Esophagus squamous epithelium (tissue), 5 donors: Measurements from ENCODE around the gene TMEM178B. TPM values are rescaled to one million over a fixed set of nuclear protein-coding genes. Genes with fewer than 3 reads are reported as not detected.

ENCODE experiments used
- DNase-seq: peaks from one replicate; lab custom pipeline; 2025; lab: John Stamatoyannopoulos, UW
- H3K27ac ChIP-seq, 4 donors: fragments of 200-600 bp; sonication (generic); one replicate each; pipeline ENCODE4 v1.5.1; 2016 to 2019; ENCODE audit warnings: mild to moderate bottlenecking in 1 of 4
- H3K27me3 ChIP-seq, 4 donors: fragments of 200-600 bp; sonication (generic); 1 replicate in 3 of 4; 2 replicates in 1 of 4; pipeline versions ENCODE4 v1.5.1 to v1.6.0; 2017 to 2021; ENCODE audit warnings: antibody characterized with exemption in 1 of 4
- H3K36me3 ChIP-seq, 3 donors: fragments of 200-600 bp; sonication (generic); one replicate each; pipeline ENCODE4 v1.5.1; 2016 to 2019
- H3K4me1 ChIP-seq, 3 donors: fragments of 200-600 bp; sonication (generic); one replicate each; pipeline ENCODE4 v1.5.1; 2017 to 2019
- H3K4me3 ChIP-seq, 4 donors: fragments of 200-600 bp; sonication (generic); 1 replicate in 3 of 4; 2 replicates in 1 of 4; pipeline ENCODE4 v1.5.1; 2016 to 2019; ENCODE audit warnings: mild to moderate bottlenecking in 2 of 4, moderate library complexity in 1 of 4
- H3K9me3 ChIP-seq, 3 donors: fragments of 200-600 bp; sonication (generic); one replicate each; pipeline ENCODE4 v1.5.1; 2016 to 2019
- CTCF ChIP-seq, 6 experiments: fragments of 450-650 bp in 4 of 6; fragments of 200-600 bp in 2 of 6; sonication (generic) in 2 of 6; IDR thresholded peaks; one replicate each; pipeline ENCODE4 v1.5.1; 2016 to 2019; ENCODE audit warnings: antibody characterized with exemption in 6 of 6, mild to moderate bottlenecking in 4 of 6, moderate library complexity in 4 of 6
- POLR2A ChIP-seq, 4 donors: fragments of 450-650 bp; IDR thresholded peaks; one replicate each; pipeline ENCODE4 v1.6.1; 2017; ENCODE audit warnings: antibody characterized with exemption in 4 of 4, mild to moderate bottlenecking in 4 of 4, moderate library complexity in 3 of 4
- WGBS, 2 donors: methylation state at CpG; one replicate each; pipeline ENCODE4 v1.1.5; 2018; 5-methylcytosine and 5-hydroxymethylcytosine counted together
- intact Hi-C: fragments of 100-400 bp; cut with DNase I; formaldehyde crosslinking; loops from one replicate; pipeline ENCODE4 v1.15.0; 2022
- total RNA-seq, 4 donors: library from RNA; depleted of rRNA; stranded (reverse); fragments of >200 nt; gene quantifications; one replicate each; pipeline ENCODE4 v1.1.0, GENCODE V29; 2016
- donor health status: DM: yes; HTN: yes; CAD: no.

The TMEM178B gene
- total RNA-seq, 4 donors from 2014 or later, result 0.95 to 1.7 (median 1.2) TPM

DNA sequence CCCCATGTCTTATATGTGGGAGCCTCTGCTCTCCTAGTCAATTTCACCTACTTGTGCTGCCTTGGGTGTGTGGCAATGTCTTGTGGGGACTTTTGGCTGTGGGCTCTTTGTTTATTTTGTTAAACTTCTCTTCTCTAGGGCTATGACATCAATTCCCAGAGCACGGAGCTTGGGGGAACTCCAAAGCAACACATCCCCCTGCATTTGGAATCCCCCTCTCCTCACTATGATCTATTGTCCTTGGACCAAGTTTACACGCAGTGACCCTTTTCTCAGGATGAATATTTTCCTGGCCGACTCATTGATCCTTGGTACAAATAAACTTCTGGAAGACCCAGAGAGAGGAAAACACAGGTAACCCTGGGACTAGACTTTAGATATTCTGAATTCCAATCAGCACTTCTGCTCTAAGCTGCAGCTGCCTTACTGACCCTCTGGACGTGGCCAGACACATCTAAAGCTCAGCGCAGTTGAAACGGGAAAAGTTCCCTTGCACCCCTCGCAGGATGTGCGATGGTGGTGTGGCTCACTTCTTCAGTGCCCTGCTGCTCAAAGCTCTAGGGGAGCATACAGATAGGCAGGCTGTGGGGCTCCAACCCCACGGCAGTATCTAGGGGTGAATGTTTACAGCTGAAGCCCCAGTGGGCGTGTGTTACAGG is 110.8 kb downstream of the TMEM178B start:
- Histone ChIP-seq H3K27me3 (no peaks in the 10 kb centered on the region), H3K4me3 (no peak overlapping the region), H3K27ac (no peak overlapping the region), H3K9me3 (no peaks in the 10 kb centered on the region), H3K36me3 (no peaks in the 10 kb centered on the region), H3K4me1 (no peaks in the 10 kb centered on the region)
- TF ChIP-seq CTCF (IDR thresholded peaks at IDR 0.05) (no peak), POLR2A (IDR thresholded peaks at IDR 0.05) (no peak)
- no peak for DNase-seq
- WGBS, 2 donors, result 57 to 64% methylated on average over 8 of the region's 10 CpGs
- intact Hi-C loops, result no loop called here

DNA sequence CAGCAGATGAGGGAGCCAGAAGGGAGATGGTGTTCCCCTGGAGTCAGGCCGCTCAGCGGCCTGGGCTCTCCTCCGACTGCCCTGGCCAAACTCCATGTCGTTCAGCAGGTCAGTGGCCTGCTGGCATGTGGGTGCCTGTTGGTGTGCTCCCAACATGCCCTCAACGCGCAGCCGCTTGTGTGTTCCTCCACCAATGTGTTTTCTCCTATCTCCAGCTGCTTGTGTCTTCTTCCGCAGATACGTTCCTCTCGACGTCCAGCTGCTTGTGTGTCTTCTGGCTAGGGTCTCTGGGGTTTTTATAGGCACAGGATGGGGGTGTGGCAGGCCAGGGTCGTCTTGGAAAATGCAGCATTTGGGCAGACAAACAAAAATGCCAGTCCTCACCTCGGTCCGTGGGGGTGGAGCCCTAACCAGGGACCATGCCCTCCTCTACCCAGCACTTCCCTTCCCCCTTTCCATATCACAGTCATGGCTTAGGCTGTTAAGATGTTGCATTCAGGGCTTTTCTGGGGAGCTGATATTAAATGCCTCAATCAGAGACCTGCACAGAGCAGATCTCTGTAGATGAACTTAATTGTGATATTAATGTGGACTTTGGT is 111.6 kb downstream of the TMEM178B start:
- Histone ChIP-seq H3K9me3 (no peaks in the 10 kb centered on the region), H3K4me3 (no peak overlapping the region), H3K27ac (no peak overlapping the region), H3K36me3 (no peaks in the 10 kb centered on the region), H3K27me3 (no peaks in the 10 kb centered on the region), H3K4me1 (no peaks in the 10 kb centered on the region)
- DNase-seq, result no peak
- TF ChIP-seq CTCF (IDR thresholded peaks at IDR 0.05), result no peak
- no peak for TF ChIP-seq POLR2A (IDR thresholded peaks at IDR 0.05)
- WGBS, 2 donors, result 82 to 86% methylated on average over 11 to 14 of the region's 14 CpGs
- intact Hi-C loops, result no loop called here

- Histone ChIP-seq H3K4me1 (no peaks in the 10 kb centered on the region), H3K36me3 (no peaks in the 10 kb centered on the region), H3K4me3 (no peak overlapping the region), H3K27me3 (no peaks in the 10 kb centered on the region), H3K27ac (no peak overlapping the region), H3K9me3 (no peaks in the 10 kb centered on the region)
- TF ChIP-seq POLR2A (IDR thresholded peaks at IDR 0.05) (no peak), CTCF (IDR thresholded peaks at IDR 0.05) (no peak)
- intact Hi-C loops, result no loop called here
- no peak for DNase-seq
- WGBS, 2 donors, result 66 to 92% methylated on average over 3 of the region's 4 CpGs
These were observed 115.4 kb downstream of the TMEM178B start for GRCh38 chr7:141189231-141189630.

DNA sequence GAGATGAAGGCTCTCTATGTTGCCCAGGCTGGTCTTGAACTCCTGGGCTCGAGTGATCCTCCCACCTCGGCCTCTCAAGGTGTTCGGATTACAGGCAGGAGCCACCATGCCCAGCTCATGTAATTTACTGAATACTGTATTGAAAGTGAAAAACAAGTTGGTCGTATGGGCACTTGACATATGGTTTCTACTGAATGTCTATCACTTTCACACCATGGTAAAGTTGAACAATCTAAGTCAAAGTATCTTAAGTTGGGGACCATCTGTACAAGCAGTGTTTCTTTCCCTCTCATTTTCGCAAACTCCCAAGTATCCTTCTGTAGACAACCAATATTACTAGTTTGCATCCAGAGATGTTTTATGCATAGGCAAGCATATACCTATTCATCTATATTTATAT is 116.6 kb downstream of the TMEM178B start:
- TF ChIP-seq CTCF (IDR thresholded peaks at IDR 0.05), result no peak
- TF ChIP-seq POLR2A (IDR thresholded peaks at IDR 0.05), result no peak
- no peaks in the 10 kb centered on the region for H3K4me1 ChIP-seq
- no peaks in the 10 kb centered on the region for H3K9me3 ChIP-seq
- no peaks in the 10 kb centered on the region for H3K36me3 ChIP-seq
- no peak overlapping the region for H3K4me3 ChIP-seq
- H3K27ac ChIP-seq, result no peak overlapping the region
- intact Hi-C loops, result no loop called here
- 69 to 78% methylated on average over 4 to 5 of the region's 5 CpGs for WGBS, 2 donors
- DNase-seq, result no peak
- no peaks in the 10 kb centered on the region for H3K27me3 ChIP-seq

DNA sequence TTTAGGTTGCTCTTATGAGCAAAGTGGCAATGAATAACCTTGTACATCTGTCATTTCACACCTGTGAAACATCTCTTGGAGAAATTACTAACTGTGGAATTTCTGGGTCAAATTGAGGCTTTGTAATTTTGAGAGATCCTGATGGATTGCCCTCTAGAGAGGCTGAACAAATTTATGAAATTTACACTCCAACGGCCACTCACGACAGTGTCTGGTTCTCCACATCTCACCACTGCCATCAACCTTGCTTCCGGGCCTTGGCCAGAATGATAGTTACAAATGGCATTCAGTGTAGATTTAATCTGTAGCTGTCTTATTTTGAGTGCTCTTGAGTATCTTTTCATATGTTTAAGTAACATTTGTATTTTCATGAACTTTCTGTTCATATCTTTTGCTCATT is 117.4 kb downstream of the TMEM178B start:
- TF ChIP-seq CTCF (IDR thresholded peaks at IDR 0.05), result no peak
- TF ChIP-seq POLR2A (IDR thresholded peaks at IDR 0.05), result no peak
- Histone ChIP-seq H3K4me3 (no peak overlapping the region), H3K27me3 (no peaks in the 10 kb centered on the region), H3K9me3 (no peaks in the 10 kb centered on the region), H3K36me3 (no peaks in the 10 kb centered on the region), H3K27ac (no peak overlapping the region), H3K4me1 (no peaks in the 10 kb centered on the region)
- no peak for DNase-seq
- intact Hi-C loops, result no loop called here
- 79 to 88% methylated on average over 3 of the region's 3 CpGs for WGBS, 2 donors
